B cell (primary cell): Measurements from ENCODE around the gene MYO1H.

ENCODE experiments used
- CTCF ChIP-seq: fragments of 200-600 bp; IDR thresholded peaks from one replicate; pipeline ENCODE4 v1.8.0; 2022; ENCODE audit warnings: antibody characterized with exemption, mild to moderate bottlenecking
- EZH2 ChIP-seq: IDR thresholded peaks from 2 replicates; pipeline ENCODE4 v1.6.1; 2012; ENCODE audit warnings: borderline replicate concordance, low read depth, mild to moderate bottlenecking, moderate library complexity, low read length; ENCODE audit not compliant: insufficient read depth, poor library complexity, severe bottlenecking

GRCh38 chr12:109378569-109378968, 30.9 kb downstream of the MYO1H start:
- TF ChIP-seq CTCF = no peak
- TF ChIP-seq EZH2 = no peak
